ENCODE results near the gene UNC119B.

The UNC119B gene

DNA sequence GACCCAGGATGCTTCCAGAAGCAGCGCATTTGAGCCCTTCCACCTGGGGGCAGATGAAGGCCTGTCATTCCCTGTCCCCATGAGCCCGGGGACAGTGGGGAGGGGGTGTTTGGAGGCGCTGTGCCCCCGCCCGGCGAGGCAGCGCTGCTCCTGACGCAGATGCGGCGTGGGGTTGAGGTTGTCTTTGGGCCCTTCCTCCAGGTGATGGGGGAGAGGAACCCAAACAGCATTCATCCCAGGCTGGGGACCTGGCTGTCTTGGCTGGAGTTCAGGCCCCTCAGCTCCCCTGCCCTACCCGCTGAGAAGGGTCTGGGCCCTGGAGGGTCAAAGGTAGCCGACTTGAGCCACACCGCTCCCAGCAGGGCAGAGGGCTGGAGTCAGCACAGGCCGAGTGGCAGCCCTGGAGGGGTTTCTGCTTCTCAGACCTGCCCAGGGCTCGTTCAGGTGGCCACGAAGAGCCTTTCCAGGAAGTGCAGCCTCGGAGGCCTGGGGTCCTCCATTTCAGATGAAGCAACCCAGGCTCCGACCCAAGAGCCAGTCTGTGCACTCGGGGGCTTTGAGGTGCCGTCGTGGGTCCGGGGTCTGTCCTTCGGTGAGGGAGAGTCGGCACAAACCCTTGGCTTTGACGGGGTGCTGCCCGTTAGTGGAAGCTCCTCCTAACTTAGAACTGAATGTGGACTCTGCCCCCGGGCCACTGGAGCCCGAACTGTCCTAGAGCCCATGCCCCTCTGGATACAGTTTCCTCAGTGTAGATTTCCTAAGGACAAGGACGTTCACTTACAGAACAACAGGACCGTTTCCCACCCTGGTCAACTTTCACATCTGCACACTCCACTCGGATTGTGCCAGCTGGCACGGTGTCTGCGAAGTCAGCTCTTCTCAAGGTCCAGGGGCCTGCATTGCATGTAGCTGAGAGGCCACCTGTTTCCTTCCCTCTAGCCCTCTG is 31.5 kb downstream of the UNC119B start:
- DNase-seq, result no peak

DNA sequence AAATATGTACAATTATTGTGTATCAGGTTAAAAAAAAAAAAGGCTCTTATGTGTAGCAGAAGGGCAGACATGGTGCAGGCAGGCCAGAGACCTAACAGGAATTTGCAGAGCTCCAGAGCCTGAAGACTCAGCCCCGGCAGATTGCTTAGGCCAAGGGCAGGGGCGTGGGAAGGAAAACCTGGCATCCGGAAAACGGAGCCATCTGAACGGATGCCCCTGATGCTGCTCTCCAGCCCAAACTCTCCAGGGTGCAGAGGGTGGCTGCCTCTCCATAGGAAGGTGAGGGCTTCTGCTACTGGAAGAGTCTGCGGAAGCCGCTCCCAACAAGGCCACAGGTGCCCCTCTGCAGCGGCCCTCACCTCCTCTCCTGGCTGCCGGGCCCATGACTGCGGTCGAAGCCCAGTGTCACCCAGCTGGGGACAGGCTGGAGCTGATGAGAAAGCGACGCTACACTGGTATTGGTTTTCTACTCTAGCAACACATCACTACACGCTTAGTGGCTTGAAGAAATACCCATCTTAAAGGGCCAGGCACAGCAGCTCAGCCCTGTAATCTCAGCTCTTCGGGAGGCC is 34.8 kb downstream of the UNC119B start:
- no peak for DNase-seq

- no peak for DNase-seq
These were observed 38.0 kb downstream of the UNC119B start for GRCh38 chr12:120748242-120748641.

GRCh38 chr12:120749256-120749655 is 39.0 kb downstream of the UNC119B start:
- no peak for DNase-seq

DNA sequence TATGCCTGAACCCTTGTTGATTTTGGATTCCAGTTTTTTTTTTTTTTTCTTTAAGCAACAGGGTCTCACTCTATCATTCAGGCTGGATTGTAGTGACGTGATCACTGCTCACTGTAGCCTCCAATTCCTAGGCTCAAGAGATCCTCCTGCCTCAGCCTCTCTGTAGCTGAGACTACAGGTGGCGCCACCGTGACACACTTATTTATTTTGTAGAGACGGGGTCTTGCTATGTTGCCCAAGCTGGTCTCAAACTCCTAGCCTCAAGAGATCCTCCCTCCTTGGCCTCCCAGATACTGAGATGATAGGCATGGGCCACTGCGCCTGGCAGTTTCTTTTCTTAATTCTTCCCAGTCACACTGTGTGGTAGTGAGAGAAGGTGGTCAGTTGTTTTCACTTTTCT is 40.5 kb downstream of the UNC119B start:
- DNase-seq, result no peak

GRCh38 chr12:120751389-120751788 is 41.1 kb downstream of the UNC119B start:
- DNase-seq, result no peak

- DNase-seq, result no peak
These were observed 44.5 kb downstream of the UNC119B start for GRCh38 chr12:120754792-120755191.

DNA sequence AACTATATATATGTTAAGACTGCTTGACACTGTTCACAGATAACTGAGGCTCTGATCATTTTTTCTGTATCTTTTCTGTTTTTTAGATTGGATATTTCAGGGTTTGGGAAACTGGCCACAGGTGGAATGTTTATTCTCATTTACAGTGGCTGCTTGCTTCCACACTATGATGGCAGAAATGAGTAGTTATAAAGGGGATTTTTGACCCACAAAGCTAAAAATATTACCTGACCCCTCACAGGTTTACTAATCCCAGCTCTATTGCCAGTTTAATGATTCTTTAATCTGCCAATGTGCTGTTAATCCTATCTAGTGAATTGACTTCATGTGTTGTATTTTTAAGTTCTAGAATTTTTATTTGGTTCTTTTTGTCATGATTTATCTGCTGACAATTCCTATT is 45.0 kb downstream of the UNC119B start:
- no peak for DNase-seq

- DNase-seq, result no peak
These were observed 47.0 kb downstream of the UNC119B start for GRCh38 chr12:120757226-120757742.

GRCh38 chr12:120757949-120758348 is 47.7 kb downstream of the UNC119B start:
- DNase-seq, result no peak

GRCh38 chr12:120758798-120759590 is 48.7 kb downstream of the UNC119B start:
- no peak for DNase-seq

DNA sequence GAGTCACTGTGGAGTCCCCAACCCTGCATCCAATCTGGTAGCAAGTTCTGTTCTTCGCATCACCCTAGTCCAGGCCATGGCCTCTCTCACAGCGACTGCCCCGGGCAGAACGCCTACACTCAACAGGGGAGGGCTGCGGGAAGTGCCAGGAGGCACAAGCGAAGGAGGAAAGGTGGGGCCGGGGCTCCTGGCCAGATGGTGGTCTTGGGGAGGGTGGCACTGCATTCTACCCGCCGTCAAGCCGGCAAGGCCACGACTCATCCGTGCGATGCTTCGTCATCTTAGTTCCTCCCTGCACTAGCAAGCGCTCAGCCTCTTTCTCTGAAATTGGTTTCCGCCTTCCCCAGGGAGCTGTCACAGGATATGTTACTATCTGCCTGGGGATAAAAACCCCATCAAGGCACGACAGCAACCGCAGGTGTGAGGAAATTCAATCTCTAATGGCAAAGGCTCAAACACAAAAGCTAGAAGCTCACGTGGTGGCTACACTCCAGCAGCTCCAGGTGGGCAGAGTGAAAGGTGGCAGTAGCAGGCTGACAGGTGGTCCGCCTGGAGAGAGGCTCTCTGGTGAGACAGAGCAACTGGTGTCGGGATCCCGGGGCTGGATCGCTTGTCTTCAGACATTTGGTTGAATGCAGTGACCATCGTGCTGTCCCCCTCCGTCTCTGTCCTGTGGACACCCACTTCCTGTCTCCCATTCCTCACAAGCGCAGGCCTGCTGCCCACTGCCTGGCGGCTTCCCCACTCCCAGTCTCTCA is 49.5 kb downstream of the UNC119B start:
- no peak for DNase-seq

GRCh38 chr12:120760349-120761254 is 50.3 kb downstream of the UNC119B start:
- no peak for DNase-seq

DNA sequence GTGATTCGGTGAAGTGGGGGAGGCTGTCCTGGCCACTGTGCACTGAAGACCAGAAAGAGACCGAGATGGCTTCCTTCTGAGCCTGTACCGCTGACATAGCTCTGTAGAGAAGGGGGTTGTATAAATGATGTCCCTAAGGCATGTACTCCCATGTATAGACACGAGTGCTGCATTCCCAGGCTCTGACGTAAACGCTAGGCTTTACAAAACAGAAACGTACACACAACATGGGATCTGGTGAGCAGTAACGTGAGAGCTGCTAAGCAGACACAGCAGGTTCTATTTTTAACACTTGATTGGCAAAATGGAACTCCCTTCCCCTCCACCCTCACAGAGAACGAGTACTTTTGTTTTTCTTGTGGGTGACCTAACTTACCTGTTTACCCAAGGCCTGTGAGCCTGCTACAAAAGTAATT is 51.3 kb downstream of the UNC119B start:
- DNase-seq, result no peak

DNA sequence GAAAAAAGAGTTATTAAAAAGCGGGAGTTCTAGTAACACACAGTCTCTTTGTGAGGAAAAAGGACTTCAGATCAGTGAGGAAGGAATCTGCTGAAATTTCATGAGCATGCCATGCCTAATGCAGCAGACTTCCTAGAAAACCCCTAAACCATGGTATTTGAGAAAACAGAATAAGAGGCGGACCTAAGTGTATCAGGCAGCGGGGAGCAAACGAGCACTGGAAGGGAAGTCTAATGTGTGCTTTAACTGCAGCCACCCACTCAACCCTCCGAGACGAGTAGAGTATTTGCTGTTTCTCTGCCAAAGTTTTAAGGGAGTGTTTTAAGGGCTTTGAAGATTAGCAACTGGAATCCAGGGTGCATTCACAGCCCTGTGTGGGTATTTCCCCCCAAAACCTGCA is 51.8 kb downstream of the UNC119B start:
- DNase-seq, result no peak

- no peak for DNase-seq
These were observed 53.0 kb downstream of the UNC119B start for GRCh38 chr12:120763250-120763649.

DNA sequence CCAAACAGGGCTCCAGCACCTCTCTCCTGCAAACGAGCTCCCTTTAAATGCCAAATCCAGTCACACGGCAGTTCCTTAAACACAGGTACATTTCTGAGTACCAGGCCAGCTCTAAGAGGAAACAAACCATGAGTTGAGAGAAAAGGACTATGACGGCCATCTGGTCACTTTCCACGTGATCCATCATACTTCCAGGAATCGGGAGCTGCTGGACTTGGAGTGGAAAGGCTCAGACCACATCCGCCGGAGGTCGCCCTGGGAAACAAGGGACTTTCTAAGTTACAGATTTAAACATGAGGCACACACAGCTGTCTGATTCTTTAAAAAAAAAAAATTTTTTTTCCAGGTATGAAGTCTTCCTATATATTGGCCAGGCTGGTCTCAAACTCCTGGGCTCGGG is 54.6 kb downstream of the UNC119B start:
- DNase-seq, result no peak

GRCh38 chr12:120766566-120766965 is 56.3 kb downstream of the UNC119B start:
- no peak for DNase-seq

GRCh38 chr12:120767071-120768024 is 57.1 kb downstream of the UNC119B start:
- no peak for DNase-seq

- DNase-seq, result no peak
These were observed 60.8 kb downstream of the UNC119B start for GRCh38 chr12:120771097-120771496.
